ENCODE data around the gene LUZP4. TPM values are rescaled to one million over a fixed set of nuclear protein-coding genes. Genes with fewer than 3 reads are reported as not detected.
A peak's percentile ranks its signal among the peaks of the same experiment; 100 is the strongest.
"Not testable (repeated sequence)": the region's sequence is repeated elsewhere in the genome, so short reads cannot be mapped to it uniquely, and the experiment has no call there.

The LUZP4 gene
- total RNA-seq, 1 experiment from 2014 or later = not detected

DNA sequence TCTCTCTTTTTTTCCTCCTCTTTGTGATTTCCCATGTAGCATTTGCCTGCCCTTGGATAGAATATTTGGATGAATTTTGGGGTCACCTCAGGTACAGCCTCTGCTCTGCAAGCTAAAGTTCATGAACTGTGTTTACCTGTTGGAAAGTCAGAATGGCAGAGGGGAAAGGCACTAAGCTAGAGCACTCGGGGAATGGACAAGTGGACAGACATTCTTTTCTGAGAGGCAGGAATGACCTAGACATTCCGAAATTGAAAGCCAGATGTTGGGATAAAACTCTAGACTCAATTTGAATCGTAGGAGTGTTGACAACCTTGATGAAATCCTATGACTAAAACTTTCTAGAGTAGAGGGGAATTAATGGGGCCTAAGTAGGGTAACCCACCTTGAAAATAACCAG lies 56.1 kb downstream of the LUZP4 start:
- no peak for ATAC-seq
- Mint-ChIP-seq H3K27me3 (ENCODE audit: low read depth) (peaks cover 6% of the 10 kb centered on the region), H3K4me1 (peaks cover 15% of the 10 kb centered on the region), H3K36me3 (peaks cover 7% of the 10 kb centered on the region), H3K9me3 (peaks cover 5% of the 10 kb centered on the region), H3K27ac (no peak overlapping the region), H3K4me3 (no peak overlapping the region)
- DNase-seq (ENCODE audit: low spot score) = no peak
- ChIA-PET CTCF (interaction anchor here (0.7 to 1.9 kb wide), 3 partner anchors 15 to 547 kb away, joined by 3 to 5 read pairs (median 4); no protein-coding TSS in a partner anchor), POLR2A (interaction anchor here (0.6 kb wide), 1 partner anchor 269 kb away, joined by 12 read pairs; no protein-coding TSS in a partner anchor)
- TF ChIP-seq FOXP1 (CRISPR knock-in tag; IDR thresholded peaks at IDR 0.05; ENCODE audit: borderline replicate concordance) = no peak
- TF ChIP-seq, protein P1, sequence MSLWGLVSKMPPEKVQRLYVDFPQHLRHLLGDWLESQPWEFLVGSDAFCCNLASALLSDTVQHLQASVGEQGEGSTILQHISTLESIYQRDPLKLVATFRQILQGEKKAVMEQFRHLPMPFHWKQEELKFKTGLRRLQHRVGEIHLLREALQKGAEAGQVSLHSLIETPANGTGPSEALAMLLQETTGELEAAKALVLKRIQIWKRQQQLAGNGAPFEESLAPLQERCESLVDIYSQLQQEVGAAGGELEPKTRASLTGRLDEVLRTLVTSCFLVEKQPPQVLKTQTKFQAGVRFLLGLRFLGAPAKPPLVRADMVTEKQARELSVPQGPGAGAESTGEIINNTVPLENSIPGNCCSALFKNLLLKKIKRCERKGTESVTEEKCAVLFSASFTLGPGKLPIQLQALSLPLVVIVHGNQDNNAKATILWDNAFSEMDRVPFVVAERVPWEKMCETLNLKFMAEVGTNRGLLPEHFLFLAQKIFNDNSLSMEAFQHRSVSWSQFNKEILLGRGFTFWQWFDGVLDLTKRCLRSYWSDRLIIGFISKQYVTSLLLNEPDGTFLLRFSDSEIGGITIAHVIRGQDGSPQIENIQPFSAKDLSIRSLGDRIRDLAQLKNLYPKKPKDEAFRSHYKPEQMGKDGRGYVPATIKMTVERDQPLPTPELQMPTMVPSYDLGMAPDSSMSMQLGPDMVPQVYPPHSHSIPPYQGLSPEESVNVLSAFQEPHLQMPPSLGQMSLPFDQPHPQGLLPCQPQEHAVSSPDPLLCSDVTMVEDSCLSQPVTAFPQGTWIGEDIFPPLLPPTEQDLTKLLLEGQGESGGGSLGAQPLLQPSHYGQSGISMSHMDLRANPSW (CRISPR knock-in tag; conservative IDR thresholded peaks at IDR 0.05; ENCODE audit: low read depth) = no peak
- no peak for TF ChIP-seq NFE2L1 (CRISPR knock-in tag; IDR thresholded peaks at IDR 0.05)
- TF ChIP-seq EMX1 (CRISPR knock-in tag; IDR thresholded peaks at IDR 0.05) = no peak
- TF ChIP-seq, protein P2, sequence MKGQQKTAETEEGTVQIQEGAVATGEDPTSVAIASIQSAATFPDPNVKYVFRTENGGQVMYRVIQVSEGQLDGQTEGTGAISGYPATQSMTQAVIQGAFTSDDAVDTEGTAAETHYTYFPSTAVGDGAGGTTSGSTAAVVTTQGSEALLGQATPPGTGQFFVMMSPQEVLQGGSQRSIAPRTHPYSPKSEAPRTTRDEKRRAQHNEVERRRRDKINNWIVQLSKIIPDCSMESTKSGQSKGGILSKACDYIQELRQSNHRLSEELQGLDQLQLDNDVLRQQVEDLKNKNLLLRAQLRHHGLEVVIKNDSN (CRISPR knock-in tag; IDR thresholded peaks at IDR 0.05) = no peak
- TF ChIP-seq CBFB (CRISPR knock-in tag; IDR thresholded peaks at IDR 0.05; ENCODE audit: low read depth) = no peak
- no peak for TF ChIP-seq SMAD3 (CRISPR knock-in tag; IDR thresholded peaks at IDR 0.05; ENCODE audit: borderline replicate concordance)
- no peak for TF ChIP-seq FOXJ3 (CRISPR knock-in tag; IDR thresholded peaks at IDR 0.05; ENCODE audit: borderline replicate concordance)
- TF ChIP-seq MXD4 (CRISPR knock-in tag; IDR thresholded peaks at IDR 0.05; ENCODE audit: borderline replicate concordance) = no peak
- TF ChIP-seq, protein P3, sequence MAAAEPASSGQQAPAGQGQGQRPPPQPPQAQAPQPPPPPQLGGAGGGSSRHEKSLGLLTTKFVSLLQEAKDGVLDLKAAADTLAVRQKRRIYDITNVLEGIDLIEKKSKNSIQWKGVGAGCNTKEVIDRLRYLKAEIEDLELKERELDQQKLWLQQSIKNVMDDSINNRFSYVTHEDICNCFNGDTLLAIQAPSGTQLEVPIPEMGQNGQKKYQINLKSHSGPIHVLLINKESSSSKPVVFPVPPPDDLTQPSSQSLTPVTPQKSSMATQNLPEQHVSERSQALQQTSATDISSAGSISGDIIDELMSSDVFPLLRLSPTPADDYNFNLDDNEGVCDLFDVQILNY (CRISPR knock-in tag; IDR thresholded peaks at IDR 0.05) = no peak
- TF ChIP-seq, protein P4, sequence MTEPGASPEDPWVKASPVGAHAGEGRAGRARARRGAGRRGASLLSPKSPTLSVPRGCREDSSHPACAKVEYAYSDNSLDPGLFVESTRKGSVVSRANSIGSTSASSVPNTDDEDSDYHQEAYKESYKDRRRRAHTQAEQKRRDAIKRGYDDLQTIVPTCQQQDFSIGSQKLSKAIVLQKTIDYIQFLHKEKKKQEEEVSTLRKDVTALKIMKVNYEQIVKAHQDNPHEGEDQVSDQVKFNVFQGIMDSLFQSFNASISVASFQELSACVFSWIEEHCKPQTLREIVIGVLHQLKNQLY (CRISPR knock-in tag; IDR thresholded peaks at IDR 0.05) = no peak
- TF ChIP-seq, protein P5, sequence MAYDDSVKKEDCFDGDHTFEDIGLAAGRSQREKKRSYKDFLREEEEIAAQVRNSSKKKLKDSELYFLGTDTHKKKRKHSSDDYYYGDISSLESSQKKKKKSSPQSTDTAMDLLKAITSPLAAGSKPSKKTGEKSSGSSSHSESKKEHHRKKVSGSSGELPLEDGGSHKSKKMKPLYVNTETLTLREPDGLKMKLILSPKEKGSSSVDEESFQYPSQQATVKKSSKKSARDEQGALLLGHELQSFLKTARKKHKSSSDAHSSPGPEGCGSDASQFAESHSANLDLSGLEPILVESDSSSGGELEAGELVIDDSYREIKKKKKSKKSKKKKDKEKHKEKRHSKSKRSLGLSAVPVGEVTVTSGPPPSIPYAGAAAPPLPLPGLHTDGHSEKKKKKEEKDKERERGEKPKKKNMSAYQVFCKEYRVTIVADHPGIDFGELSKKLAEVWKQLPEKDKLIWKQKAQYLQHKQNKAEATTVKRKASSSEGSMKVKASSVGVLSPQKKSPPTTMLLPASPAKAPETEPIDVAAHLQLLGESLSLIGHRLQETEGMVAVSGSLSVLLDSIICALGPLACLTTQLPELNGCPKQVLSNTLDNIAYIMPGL (CRISPR knock-in tag; IDR thresholded peaks at IDR 0.05) = no peak
- TF ChIP-seq NR2C2 (CRISPR knock-in tag; IDR thresholded peaks at IDR 0.05) = no peak

DNA sequence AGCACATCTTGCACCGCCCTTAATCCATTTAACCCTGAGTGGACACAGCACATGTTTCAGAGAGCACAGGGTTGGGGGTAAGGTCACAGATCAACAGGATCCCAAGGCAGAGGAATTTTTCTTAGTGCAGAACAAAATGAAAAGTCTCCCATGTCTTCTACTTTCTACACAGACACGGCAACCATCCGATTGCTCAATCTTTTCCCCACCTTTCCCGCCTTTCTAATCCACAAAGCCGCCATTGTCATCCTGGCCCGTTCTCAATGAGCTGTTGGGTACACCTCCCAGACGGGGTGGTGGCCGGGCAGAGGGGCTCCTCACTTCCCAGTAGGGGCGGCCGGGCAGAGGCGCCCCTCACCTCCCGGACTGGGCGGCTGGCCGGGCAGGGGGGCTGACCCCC lies 57.2 kb downstream of the LUZP4 start:
- POLR2A ChIA-PET; H3K9me3 Mint-ChIP-seq; H3K4me3 Mint-ChIP-seq; DNase-seq (ENCODE audit: low spot score); H3K27ac Mint-ChIP-seq; CTCF ChIA-PET; ATAC-seq; H3K27me3 Mint-ChIP-seq (ENCODE audit: low read depth); H3K36me3 Mint-ChIP-seq: not testable (repeated sequence)
- peaks cover 10% of the 10 kb centered on the region for H3K4me1 Mint-ChIP-seq

DNA sequence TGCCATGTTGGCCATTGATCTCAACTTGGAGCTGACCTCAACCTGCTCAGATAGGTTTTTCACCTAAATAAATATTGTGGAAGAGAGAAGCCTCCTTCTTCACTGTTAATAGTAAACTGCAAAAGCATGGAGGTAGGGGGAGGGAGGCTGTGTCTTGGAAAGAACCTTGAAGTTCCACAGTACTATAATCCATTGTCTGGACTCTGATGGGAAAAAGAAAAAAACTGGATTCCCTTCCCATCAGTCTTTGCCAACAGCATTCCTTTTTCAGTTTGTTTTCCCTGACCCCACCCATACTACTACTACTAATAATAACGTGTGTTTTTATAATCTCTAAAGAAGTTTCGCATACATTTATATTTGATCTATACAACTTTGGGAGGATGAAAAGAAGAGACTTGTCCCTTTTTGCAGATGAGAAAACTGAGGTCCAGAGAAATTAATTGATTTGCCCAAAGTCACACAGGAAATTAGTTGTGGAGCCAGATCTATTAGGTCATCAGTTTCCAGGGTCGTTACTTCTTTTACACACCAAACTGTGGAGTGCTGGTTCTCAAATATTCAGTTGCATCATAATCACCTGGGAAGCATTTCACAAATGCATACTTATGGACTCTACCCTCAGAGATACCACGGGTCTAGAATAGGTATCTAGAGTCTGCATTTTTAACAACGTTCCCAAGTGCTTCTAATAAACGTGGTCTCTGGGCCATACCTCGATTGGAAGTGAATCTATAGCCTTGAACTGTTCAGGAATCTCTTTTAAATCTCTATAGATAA lies 59.1 kb downstream of the LUZP4 start:
- Mint-ChIP-seq H3K4me1 (peaks cover 10% of the 10 kb centered on the region), H3K9me3 (peaks cover 5% of the 10 kb centered on the region), H3K27me3 (ENCODE audit: low read depth) (no peaks in the 10 kb centered on the region; the same call in 1 of the 2 replicates), H3K27ac (no peak overlapping the region), H3K36me3 (peaks cover 7% of the 10 kb centered on the region), H3K4me3 (no peak overlapping the region)
- POLR2A ChIA-PET = no interaction called here
- DNase-seq (ENCODE audit: low spot score) = no peak
- CTCF ChIA-PET = no interaction called here
- no peak for ATAC-seq
- 0 out of 2 replicates have a peak, but pooled peaks have one; percentile 19 for TF ChIP-seq GABPB1 (CRISPR knock-in tag; IDR thresholded peaks at IDR 0.05)
- no peak for TF ChIP-seq ZNF263 (CRISPR knock-in tag; IDR thresholded peaks at IDR 0.05; ENCODE audit: low read depth)
- TF ChIP-seq MXD4 (CRISPR knock-in tag; IDR thresholded peaks at IDR 0.05; ENCODE audit: borderline replicate concordance) = no peak

All from WTC11 (cell line).